ENCODE measurements around the gene C14orf93.

GRCh38 chr14:23055147-23055550 is 45.2 kb upstream of the C14orf93 start:
- TF ChIP-seq, protein P1, sequence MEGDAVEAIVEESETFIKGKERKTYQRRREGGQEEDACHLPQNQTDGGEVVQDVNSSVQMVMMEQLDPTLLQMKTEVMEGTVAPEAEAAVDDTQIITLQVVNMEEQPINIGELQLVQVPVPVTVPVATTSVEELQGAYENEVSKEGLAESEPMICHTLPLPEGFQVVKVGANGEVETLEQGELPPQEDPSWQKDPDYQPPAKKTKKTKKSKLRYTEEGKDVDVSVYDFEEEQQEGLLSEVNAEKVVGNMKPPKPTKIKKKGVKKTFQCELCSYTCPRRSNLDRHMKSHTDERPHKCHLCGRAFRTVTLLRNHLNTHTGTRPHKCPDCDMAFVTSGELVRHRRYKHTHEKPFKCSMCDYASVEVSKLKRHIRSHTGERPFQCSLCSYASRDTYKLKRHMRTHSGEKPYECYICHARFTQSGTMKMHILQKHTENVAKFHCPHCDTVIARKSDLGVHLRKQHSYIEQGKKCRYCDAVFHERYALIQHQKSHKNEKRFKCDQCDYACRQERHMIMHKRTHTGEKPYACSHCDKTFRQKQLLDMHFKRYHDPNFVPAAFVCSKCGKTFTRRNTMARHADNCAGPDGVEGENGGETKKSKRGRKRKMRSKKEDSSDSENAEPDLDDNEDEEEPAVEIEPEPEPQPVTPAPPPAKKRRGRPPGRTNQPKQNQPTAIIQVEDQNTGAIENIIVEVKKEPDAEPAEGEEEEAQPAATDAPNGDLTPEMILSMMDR (IDR thresholded peaks at IDR 0.05): no peak
- no peak for TF ChIP-seq POLR2A (IDR thresholded peaks at IDR 0.05)

Measured in esophagus squamous epithelium (tissue), 4 donors.